ENCODE results near the gene CA11. TPM values are rescaled to one million over a fixed set of nuclear protein-coding genes. Genes with fewer than 3 reads are reported as not detected.

Gene CA11
- total and polyA plus RNA-seq, 2 of the 8 experiments (the other 6 are each of a cell fraction or from before 2014, with no cell fraction given) = 51.7 to 71.4 TPM

- TF ChIP-seq CHD7 (IDR thresholded peaks at IDR 0.05; ENCODE audit: insufficient replicate concordance, low read length) (no peak), SP1 (IDR thresholded peaks at IDR 0.05; ENCODE audit: low read depth, low read length) (peak; percentile 26; the same call in 1 of the 2 replicates), TBP (IDR thresholded peaks at IDR 0.05; ENCODE audit: low read depth, low read length) (peak; percentile 10; the same call in 1 of the 2 replicates), ATF2 (IDR thresholded peaks at IDR 0.05; ENCODE audit: low read length) (no peak), EP300 (IDR thresholded peaks at IDR 0.05; ENCODE audit: borderline replicate concordance in 1 of 2, low read depth in 2 of 2, low read length in 2 of 2) (no peak), ZNF274 (IDR thresholded peaks at IDR 0.05; ENCODE audit: borderline replicate concordance, extremely low read depth, low read length) (no peak), TAF1 (IDR thresholded peaks at IDR 0.05; ENCODE audit: low read depth, low read length) (peak; percentile 55; the same call in 1 of the 2 replicates), CREB1 (IDR thresholded peaks at IDR 0.05) (peak; percentile 56; the same call in 1 of the 2 replicates), PHF8 (conservative IDR thresholded peaks at IDR 0.05; ENCODE audit: low read depth, low read length) (no peak)
Measured at GRCh38 chr19:48629599-48630295, 16.2 kb downstream of the CA11 start (continued).

Measured in H1 (cell line).